ENCODE measurements around the gene ADISSP. TPM values are rescaled to one million over a fixed set of nuclear protein-coding genes. Genes with fewer than 3 reads are reported as not detected.

Gene ADISSP
- total and polyA plus RNA-seq, 8 donors: 5.0 to 16.0 (median 11.3) TPM

DNA sequence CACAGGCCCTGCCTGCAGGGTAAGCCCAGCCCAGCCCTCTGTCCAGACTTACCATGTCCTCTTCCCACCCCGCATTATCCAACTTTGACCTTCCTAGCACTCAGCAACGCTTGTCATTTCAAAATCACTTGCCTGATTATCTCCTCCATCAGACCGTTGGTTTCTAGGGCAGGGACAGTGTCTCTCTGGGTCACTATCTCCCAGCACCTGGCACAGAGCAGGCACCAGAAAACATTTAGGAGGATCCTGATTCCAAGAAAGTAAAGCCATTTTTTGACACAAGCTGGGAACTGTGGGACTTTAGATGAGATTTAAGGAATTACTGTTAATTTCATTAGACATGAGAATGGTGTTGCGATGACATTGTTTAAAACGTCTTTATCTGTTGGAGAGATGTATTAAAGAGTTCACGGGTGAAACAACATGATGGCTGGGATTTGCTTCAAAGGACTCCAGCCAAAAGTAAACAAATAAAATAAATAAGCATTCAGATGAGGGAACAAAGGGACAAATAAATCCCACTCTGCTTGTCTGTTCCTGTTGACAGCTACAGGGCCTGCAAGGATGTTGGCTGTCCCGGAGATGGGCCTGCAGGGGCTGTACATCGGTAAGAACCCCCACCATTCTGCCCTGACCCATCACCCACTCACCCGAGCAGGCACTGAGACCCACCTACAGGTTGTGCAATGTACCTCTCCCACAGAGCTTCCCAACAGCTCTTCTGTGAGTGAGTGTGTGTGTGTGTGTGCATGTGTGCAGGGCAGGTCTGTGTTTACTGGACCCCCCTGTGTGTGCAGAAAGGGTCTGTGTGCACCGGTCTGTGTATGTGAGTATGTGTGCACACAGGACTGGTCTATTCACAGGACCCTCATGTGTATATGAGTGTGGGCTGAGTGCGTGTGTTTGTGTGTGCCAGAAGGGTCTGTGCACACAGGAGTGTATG lies 29.2 kb downstream of the ADISSP start:
- intact Hi-C loops (cut with DNase I): no loop called here

DNA sequence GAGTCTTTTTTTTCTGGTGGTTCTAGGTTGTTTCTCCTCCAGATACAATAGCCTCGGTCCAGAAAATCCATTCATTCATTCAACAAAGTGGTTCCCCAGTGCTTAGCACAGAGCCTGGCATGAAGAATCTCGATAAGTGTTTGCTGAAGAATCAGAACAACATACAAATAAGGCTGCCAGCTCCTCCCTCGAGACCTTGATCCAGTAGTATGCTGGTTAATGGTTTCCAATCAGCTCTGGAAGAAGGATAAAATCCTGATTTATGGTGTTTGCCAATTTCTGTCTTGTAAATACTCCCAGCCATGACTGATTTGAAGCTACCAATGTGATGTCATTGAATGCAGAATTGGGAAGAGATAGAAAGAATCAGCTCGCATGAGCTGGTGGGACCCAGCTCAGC lies 31.8 kb downstream of the ADISSP start:
- Histone ChIP-seq H3K36me3 (no peaks in the 10 kb centered on the region), H3K27ac (no peak overlapping the region), H3K4me1 (peaks cover 0 to 2% (median 0%) of the 10 kb centered on the region in 3 donors), H3K9me3 (no peaks in the 10 kb centered on the region), H3K27me3 (no peaks in the 10 kb centered on the region), H3K4me3 (no peak overlapping the region)
- FAIRE-seq (no peak), ATAC-seq (peak in 3 of 4 donors; percentile 42 to 64 (median 44)), DNase-seq (no peak)
- intact Hi-C loops (cut with DNase I): no loop called here
- TF ChIP-seq CTCF (IDR thresholded peaks at IDR 0.05): no peak
- WGBS, 2 donors: 16 to 28% methylated on average over 4 of the region's 4 CpGs

More for the DNA sequence above, 29.2 kb downstream of the ADISSP start:
- Histone ChIP-seq H3K36me3 (no peaks in the 10 kb centered on the region), H3K9me3 (no peaks in the 10 kb centered on the region), H3K4me3 (no peak overlapping the region), H3K4me1 (peaks cover 0 to 2% (median 0%) of the 10 kb centered on the region in 3 donors), H3K27me3 (no peaks in the 10 kb centered on the region), H3K27ac (no peak overlapping the region)
- peak in 1 of 6 donors; percentile 11 for DNase-seq
- TF ChIP-seq CTCF (IDR thresholded peaks at IDR 0.05): no peak
- FAIRE-seq: no peak
- WGBS, 2 donors: 63 to 71% methylated on average over 11 of the region's 11 CpGs
- ATAC-seq: no peak

DNA sequence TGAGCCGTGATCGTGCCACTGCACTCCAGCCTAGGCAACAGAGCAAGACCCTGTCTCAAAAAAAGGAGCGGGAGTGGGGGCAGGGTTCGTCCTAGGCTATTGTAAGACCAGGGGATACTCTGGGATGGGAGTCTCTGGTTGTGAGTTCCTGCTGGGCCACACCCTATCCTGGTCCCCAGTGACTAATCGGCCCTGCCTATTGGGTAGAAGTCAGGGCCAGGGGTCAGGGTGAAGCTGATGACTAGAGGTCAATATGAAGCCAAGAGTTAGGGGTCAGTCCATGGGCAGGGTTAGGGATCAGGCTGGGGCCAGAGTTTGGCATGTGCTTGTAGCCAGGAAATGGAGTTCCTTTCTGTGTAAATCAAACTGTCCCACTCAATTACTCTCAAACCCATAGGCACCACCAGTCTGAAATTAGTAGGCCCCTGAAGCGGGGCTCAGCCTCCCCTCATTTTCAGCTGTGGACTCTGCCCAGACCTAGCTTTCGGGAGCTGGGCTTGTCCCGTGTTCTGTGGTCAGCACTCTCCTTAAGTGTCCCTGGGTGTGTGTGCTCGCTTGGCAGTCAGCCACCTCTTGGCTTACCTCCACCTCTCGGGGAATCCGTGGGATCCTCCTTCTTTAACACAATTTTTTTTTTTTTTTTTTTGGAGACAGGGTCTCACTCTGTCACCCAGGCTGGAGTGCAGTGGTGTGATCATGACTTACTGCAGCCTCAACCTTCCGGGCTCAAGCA lies 33.3 kb downstream of the ADISSP start:
- Histone ChIP-seq H3K4me3 (no peak overlapping the region), H3K27me3 (no peaks in the 10 kb centered on the region), H3K9me3 (no peaks in the 10 kb centered on the region), H3K36me3 (no peaks in the 10 kb centered on the region), H3K4me1 (peaks cover 0 to 2% (median 0%) of the 10 kb centered on the region in 3 donors), H3K27ac (no peak overlapping the region)
- 60 to 64% methylated on average over 12 of the region's 12 CpGs for WGBS, 2 donors
- no peak for FAIRE-seq
- no peak for TF ChIP-seq CTCF (IDR thresholded peaks at IDR 0.05)
- peak in 2 of 4 donors; percentile 26 to 30 for ATAC-seq
- intact Hi-C loops (cut with DNase I): no loop called here
- peak in 1 of 6 donors; percentile 38 for DNase-seq

- H3K4me3 ChIP-seq: peak overlapping the region in 2 of 4 donors; percentile 5 to 20
- 83 to 84% methylated on average over 20 of the region's 20 CpGs for WGBS, 2 donors
- intact Hi-C loops (cut with DNase I): no loop called here
- FAIRE-seq (no peak), DNase-seq (peak in 1 of 6 donors; percentile 52), ATAC-seq (no peak)
- H3K36me3 ChIP-seq: no peaks in the 10 kb centered on the region
- H3K9me3 ChIP-seq: no peaks in the 10 kb centered on the region
- TF ChIP-seq CTCF (IDR thresholded peaks at IDR 0.05): no peak
- no peaks in the 10 kb centered on the region for H3K27me3 ChIP-seq
- H3K4me1 ChIP-seq: peaks cover 0 to 2% (median 0%) of the 10 kb centered on the region in 3 donors
- no peak overlapping the region for H3K27ac ChIP-seq
Measured at GRCh38 chr20:3733119-3733995, 34.2 kb downstream of the ADISSP start.
